Fibroblast of skin of left biceps (primary cell): Measurements from ENCODE around the gene AOPEP.

Experiments used
- DNase-seq, 2 experiments: peaks; one replicate each; pipeline ENCODE4 v3.0.0-alpha.2; 2013; ENCODE audit warnings: low read depth in 2 of 2

Gene AOPEP

GRCh38 chr9:94761481-94761880 is 35.0 kb downstream of the AOPEP start:
- DNase-seq, result no peak

GRCh38 chr9:94767331-94768072 is 41.0 kb downstream of the AOPEP start:
- peak in 1 of 2 experiments; percentile 39 for DNase-seq

GRCh38 chr9:94768766-94769165 is 42.3 kb downstream of the AOPEP start:
- no peak for DNase-seq

- no peak for DNase-seq
Measured at GRCh38 chr9:94770334-94770733, 43.8 kb downstream of the AOPEP start.

- no peak for DNase-seq
Measured at GRCh38 chr9:94771096-94771495, 44.6 kb downstream of the AOPEP start.

- DNase-seq, result no peak
Measured at GRCh38 chr9:94772144-94772543, 45.6 kb downstream of the AOPEP start.

GRCh38 chr9:94772639-94773303 is 46.3 kb downstream of the AOPEP start:
- no peak for DNase-seq

GRCh38 chr9:94773655-94774054 is 47.2 kb downstream of the AOPEP start:
- no peak for DNase-seq

- no peak for DNase-seq
Measured at GRCh38 chr9:94778013-94778412, 51.5 kb downstream of the AOPEP start.

GRCh38 chr9:94779031-94779430 is 52.5 kb downstream of the AOPEP start:
- no peak for DNase-seq

- DNase-seq, result no peak
Measured at GRCh38 chr9:94779693-94780290, 53.3 kb downstream of the AOPEP start.

- no peak for DNase-seq
Measured at GRCh38 chr9:94780516-94780950, 54.0 kb downstream of the AOPEP start.

- DNase-seq, result peak; percentile 75 to 77
Measured at GRCh38 chr9:94782355-94783101, 56.0 kb downstream of the AOPEP start.

GRCh38 chr9:94783102-94783682 is 56.7 kb downstream of the AOPEP start:
- peak in 1 of 2 experiments; percentile 69 for DNase-seq

GRCh38 chr9:94783928-94784327 is 57.4 kb downstream of the AOPEP start:
- no peak for DNase-seq

GRCh38 chr9:94785215-94786169 is 59.0 kb downstream of the AOPEP start:
- no peak for DNase-seq

GRCh38 chr9:94786586-94786985 is 60.1 kb downstream of the AOPEP start:
- DNase-seq, result no peak

GRCh38 chr9:94787266-94787665 is 60.8 kb downstream of the AOPEP start:
- no peak for DNase-seq

- DNase-seq, result no peak
Measured at GRCh38 chr9:94788570-94789105, 62.1 kb downstream of the AOPEP start.

GRCh38 chr9:94791435-94791834 is 64.9 kb downstream of the AOPEP start:
- no peak for DNase-seq
